GM19395 (cell line): ENCODE measurements around the gene MIA.
"Not testable (repeated sequence)": the region's sequence is repeated elsewhere in the genome, so short reads cannot be mapped to it uniquely, and the experiment has no call there.

Source experiments
- ATAC-seq: cut with Tn5 transposase; IDR thresholded peaks from one replicate; pipeline ENCODE4 v1.9.1; 2021; ENCODE audit warnings: mild to moderate bottlenecking, moderate library complexity; ENCODE audit not compliant: unreplicated experiment

The MIA gene

DNA sequence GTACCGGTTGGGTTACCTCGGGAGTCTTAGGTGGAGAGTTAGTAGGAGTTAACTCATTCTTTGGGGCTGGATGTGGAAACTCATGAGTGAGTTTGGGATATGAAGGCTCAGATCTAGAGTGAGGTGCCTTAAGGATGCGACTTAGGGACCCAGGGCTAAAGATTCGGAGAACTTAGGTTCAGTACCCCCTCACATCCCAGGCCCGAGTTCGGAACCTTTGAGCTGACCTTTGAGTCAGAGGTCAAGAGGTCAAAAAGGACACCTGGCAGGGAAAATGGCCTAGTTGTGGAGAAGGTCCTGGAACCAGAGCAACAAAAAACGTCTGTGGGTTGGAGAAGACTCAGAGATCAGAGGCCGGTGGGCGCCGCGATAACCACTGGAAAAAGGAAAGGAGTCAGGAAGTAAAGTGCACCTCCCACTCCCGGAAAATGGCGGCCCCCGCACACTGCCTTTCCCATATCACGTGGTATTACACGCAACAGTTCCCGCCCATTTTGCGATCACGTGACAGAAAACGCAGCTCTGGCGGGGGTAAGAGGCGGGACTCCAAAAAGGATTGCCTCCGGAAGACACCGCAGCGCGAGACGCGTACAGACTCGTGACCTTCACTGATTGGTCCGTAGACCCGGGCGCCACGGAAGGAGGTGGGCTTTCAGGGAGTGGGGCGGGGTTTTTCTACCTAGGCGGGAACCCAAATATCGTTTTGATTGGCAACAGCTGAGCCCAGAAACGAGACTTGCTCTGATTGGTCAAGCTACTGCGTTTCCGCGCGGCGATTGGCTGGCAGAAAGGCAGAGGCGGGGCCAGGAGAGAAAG, 25.1 kb upstream of the MIA start, which contains the start of gene ACTMAP:
Gene ACTMAP, minus strand, starts transcription at position 420 of the 816 bp plus-strand sequence. CDS start 674 bp downstream, outside the sequence.
- peak; percentile 84 for ATAC-seq

GRCh38 chr19:40750874-40751537, 24.3 kb upstream of the MIA start, which contains the start of gene SNRPA:
Gene SNRPA, plus strand, starts transcription at chr19:40751203. Its CDS starts 206 bp downstream, at chr19:40751409.
- peak; percentile 62 for ATAC-seq

- ATAC-seq, result no peak
Measured at GRCh38 chr19:40752257-40752781, 23.0 kb upstream of the MIA start.

DNA sequence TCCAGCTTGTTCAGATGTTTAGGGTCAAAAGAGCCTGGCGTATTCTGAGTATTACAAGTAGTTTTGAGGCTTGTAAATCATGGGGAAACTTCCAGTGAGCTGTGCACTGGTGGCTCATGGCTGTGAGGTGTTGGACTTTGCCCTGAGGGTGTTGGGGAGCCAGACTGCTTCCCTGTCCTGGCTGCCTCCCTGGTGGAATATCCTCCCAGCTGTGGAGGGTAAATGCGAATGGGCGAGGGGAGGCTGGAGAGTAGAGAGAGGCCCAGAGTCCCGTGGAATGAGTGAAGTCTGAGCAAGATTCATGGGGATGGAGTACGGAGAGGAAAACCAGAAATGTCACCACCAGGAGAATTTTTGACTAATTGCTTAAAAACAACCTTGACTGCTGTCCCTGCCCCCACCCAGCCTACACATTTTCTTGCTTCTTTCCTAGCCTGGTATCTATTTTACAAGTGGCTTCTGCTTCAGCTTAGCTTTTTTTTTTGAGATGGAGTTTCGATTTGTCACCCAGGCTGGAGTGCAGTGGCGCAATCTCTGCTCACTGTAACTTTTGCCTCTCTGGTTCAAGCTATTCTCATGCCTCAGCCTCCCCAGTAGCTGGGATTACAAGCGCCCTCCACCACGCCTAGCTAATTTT, 20.6 kb upstream of the MIA start:
- no peak for ATAC-seq

DNA sequence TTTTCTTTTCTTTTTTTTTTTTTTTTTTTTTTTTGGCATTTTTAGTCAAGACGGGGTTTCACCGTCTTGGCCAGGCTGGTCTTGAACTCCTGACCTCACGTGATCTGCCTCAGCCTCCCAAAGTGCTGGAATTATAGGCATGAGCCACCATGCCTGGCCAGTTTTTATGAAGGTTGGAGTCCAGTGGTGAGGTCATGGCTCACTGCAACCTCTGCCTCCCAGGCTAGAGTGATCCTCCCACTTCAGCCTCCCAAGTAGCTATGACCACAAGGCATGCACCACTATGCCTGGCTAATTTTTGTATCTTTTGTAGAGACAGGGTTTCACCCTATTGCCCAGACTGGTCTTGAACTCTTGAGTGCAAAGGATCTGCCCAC, 20.1 kb upstream of the MIA start:
- ATAC-seq, result no peak

DNA sequence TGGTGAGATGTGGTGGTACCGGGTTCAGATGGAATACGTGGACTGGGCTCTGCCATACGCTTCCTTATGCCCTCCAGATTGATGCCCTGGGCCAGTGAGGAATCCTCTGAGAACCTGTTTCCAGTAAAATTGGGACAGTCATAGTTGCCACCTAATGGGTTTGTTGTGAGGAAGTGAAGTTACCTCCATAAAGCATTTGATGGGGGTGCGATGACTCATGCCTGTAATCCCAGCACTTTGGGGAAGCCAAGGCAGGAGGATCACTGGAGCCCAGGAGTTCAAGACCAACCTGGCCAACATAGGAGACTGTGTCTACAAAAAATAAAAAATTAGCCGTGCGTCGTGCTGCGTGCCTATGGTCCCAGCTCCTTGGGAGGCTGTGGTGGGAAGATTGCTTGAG, 19.5 kb upstream of the MIA start:
- ATAC-seq, result no peak

GRCh38 chr19:40756502-40757110, 18.7 kb upstream of the MIA start:
- no peak for ATAC-seq

- no peak for ATAC-seq
Measured at GRCh38 chr19:40758491-40758890, 16.8 kb upstream of the MIA start.

GRCh38 chr19:40759352-40759751, 16.0 kb upstream of the MIA start:
- ATAC-seq, result no peak

DNA sequence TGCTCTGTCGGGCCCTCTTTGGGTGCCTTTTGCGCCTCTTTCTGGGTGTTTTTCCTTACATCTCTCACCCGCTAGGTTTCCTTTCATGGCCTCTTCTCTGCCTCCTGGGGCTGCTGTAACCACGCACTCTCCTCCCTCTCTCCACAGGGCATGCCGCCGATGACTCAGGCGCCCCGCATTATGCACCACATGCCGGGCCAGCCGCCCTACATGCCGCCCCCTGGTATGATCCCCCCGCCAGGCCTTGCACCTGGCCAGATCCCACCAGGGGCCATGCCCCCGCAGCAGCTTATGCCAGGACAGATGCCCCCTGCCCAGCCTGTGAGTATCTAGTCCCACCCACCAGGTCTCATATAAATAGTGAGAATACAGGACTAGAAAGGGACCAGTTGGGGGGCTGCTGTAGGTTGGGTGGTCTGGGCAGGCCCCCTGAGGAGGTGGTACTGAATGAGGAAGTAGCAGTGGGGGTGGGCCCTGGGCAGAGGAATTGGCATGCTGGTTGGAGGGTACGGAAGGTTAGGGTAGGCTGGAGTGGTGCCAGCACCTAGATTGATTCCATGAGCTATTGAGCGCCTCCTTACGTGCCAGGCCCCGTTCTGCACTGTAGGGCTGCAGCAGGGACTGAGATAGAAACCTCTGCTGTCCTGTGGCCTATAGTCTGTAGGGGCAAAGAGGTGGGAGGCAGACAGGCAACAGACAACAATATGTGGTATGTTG, 12.4 kb upstream of the MIA start:
- no peak for ATAC-seq

- ATAC-seq, result no peak
Measured at GRCh38 chr19:40763526-40763925, 11.8 kb upstream of the MIA start.

- ATAC-seq, result no peak
Measured at GRCh38 chr19:40763963-40764362, 11.4 kb upstream of the MIA start.

DNA sequence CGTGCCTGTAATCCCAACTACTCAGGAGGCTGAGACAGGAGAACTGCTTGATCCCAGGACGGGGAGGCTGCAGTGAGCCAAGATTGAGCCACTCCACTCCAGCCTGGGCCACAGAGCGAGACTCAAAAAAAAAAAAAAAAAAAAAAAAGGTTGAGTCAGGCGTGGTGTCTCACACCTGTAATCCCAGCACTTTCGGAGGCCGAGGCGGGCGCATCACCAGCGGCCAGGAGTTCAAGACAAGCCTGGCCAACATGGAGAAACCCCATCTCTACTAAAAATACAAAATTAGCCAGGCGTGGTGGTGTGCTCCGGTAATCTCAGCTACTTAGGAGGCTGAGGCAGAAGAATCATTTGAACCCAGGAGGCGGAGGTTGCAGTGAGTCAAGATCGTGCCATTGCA, 8.9 kb upstream of the MIA start:
- not testable (repeated sequence) for ATAC-seq

GRCh38 chr19:40768869-40769268, 6.5 kb upstream of the MIA start:
- ATAC-seq, result no peak

DNA sequence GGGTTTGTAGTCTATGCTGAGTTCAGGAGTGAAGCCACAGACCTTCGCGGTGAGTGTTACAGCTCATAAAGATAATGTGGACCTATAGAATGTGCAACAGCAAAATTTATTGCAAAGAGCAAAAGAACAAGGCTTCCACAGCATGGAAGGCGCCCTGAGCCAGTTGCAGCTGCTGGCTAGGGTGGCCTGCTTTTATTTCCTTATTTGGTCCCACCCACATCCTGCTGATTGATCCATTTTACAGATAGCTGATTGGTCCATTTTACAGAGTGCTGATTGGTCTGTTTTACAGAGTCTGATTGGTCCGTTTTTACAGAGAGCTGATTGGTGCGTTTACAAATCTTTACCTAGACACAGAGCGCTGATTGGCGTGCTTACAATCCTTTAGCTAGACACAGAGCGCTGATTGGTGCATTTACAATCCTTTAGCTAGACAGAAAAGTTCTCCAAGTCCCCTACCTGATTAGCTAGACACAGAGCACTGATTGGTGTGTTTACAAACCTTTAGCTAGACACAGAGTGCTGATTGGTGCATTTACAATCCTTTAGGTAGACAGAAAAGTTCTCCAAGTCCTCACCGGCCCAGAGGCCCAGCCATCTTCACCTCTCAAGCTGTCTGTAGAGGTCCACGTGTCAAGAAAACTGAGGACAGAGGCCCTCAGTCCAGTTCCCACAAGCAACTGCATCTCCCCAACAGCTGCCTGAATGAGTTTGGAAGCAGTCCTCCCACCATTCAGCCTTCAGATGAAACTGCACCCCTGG, 4.0 kb upstream of the MIA start:
- not testable (repeated sequence) for ATAC-seq

DNA sequence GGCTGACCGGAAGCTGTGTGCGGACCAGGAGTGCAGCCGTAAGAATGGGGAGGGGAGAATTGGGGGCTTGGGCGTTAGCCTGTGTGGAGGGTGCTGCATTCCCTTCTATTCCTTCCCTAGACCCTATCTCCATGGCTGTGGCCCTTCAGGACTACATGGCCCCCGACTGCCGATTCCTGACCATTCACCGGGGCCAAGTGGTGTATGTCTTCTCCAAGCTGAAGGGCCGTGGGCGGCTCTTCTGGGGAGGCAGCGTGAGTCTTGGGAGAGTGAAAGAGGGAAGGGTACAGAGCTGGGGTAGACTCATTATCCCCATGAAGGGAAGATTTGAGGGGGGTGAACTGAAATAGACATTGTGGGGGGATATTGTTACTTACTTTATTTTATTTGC, 306 bp downstream of the MIA start:
- ATAC-seq, result no peak

- ATAC-seq, result no peak
Measured at GRCh38 chr19:40776364-40776763, 1.0 kb downstream of the MIA start.

DNA sequence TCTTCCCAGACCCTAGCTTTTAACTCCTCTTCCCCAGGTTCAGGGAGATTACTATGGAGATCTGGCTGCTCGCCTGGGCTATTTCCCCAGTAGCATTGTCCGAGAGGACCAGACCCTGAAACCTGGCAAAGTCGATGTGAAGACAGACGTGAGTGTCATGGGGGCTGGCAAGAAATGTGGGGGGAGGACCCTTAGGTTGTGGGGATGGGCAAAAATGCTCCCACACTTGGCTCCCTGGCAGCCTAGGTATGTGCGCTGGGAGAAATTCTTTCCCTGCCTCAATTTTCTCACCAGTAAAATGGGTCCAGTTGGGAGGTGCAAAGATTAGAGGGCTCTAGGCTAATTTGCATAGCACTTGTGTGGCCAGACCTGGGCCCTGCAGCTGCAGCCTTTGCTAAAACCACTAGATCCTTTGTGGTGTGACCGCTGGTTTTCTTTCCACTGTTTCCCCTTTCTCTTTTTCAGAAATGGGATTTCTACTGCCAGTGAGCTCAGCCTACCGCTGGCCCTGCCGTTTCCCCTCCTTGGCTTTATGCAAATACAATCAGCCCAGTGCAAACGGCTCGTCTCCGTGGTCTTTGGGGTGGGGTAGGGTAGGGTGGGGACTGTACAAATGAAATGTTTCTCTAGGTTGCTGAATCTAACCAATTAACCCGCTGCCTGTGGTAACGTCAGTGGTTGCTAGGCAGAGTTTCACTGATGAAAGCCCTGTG, 1.8 kb downstream of the MIA start:
- ATAC-seq, result peak; percentile 64

GRCh38 chr19:40777645-40777936, 2.3 kb downstream of the MIA start:
- no peak for ATAC-seq
